HCT116 (cell line): ENCODE results near the gene NCAN. TPM values are rescaled to one million over a fixed set of nuclear protein-coding genes. Genes with fewer than 3 reads are reported as not detected.
"Not testable (repeated sequence)": the region's sequence is repeated elsewhere in the genome, so short reads cannot be mapped to it uniquely, and the experiment has no call there.

ENCODE experiments used
- ATAC-seq: fragments of 200-7000 bp; cut with Tn5 transposase; 2 replicates; pipeline ENCODE4 v1.9.1; 2020; ENCODE audit warnings: mild to moderate bottlenecking, moderate library complexity
- BruUV-seq: library from RNA; stranded (reverse); fragments of 400-500 nt; replicated peaks from 2 replicates; lab custom pipeline; 2021; lab: Mats Ljungman, UMichigan
- CTCF ChIA-PET: fragments of 300-600 bp; sonication (Branson Sonifier 250); formaldehyde crosslinking; loops from one replicate; lab custom pipeline; 2021; ENCODE audit warnings: antibody characterized with exemption; lab: Charles Lee
- POLR2A ChIA-PET: fragments of 300-600, 350-600 bp; sonication (Branson Sonifier 250); formaldehyde crosslinking; loops from one replicate; lab custom pipeline; 2021; ENCODE audit warnings: antibody characterized with exemption; lab: Charles Lee
- RAD21 ChIA-PET, 2 experiments: fragments of 300-600 bp; sonication (Branson Sonifier 250); formaldehyde crosslinking; loops; one replicate each; lab custom pipeline; 2023; ENCODE audit warnings: low total read pairs in 2 of 2; ENCODE audit not compliant: uncharacterized antibody in 2 of 2, unreplicated experiment in 2 of 2, low non-redundant PET in 1 of 2; lab: Charles Lee
- DNase-seq: peaks from one replicate; pipeline ENCODE4 v3.0.0-alpha.2; 2010; ENCODE audit warnings: low read depth, low spot score
- H2AFZ ChIP-seq: fragments of 200-600 bp; shearing (Covaris generic), sonication (generic); 2 replicates; pipeline ENCODE4 v1.6.1; 2017; ENCODE audit warnings: low read depth, mixed run types, mixed read lengths, antibody characterized with exemption, low read length; ENCODE audit not compliant: poor library complexity, severe bottlenecking
- H3K27ac ChIP-seq: 2 replicates; pipeline ENCODE4 v1.5.1; 2012; ENCODE audit warnings: low read depth, low read length
- H3K27me3 ChIP-seq: fragments of 200-600 bp; sonication (generic); 2 replicates; pipeline ENCODE4 v1.6.1; 2016; ENCODE audit warnings: mixed run types, low read length, mixed read lengths; ENCODE audit not compliant: insufficient read depth
- H3K36me3 ChIP-seq, 2 experiments: fragments of 200-500 bp in 1 of 2; fragments of 200-600 bp in 1 of 2; sonication (Bioruptor generic) in 1 of 2; sonication (generic) in 1 of 2; 2 replicates each; pipeline versions ENCODE4 v1.5.1 to v1.6.1; 2014 to 2016; ENCODE audit warnings: low read length in 2 of 2, inconsistent platforms in 1 of 2, mixed read lengths in 1 of 2, mixed run types in 1 of 2; ENCODE audit not compliant: insufficient read depth in 2 of 2, control insufficient read depth in 1 of 2
- H3K4me1 ChIP-seq, 2 experiments: fragments of 200-600 bp in 1 of 2; sonication (generic) in 1 of 2; 2 replicates each; pipeline versions ENCODE4 v1.5.1 to v1.6.1; 2012 to 2017; ENCODE audit warnings: low read length in 2 of 2, inconsistent platforms in 1 of 2, mild to moderate bottlenecking in 1 of 2, mixed read lengths in 1 of 2, mixed run types in 1 of 2, moderate library complexity in 1 of 2; ENCODE audit not compliant: insufficient read depth in 2 of 2, control insufficient read depth in 1 of 2
- H3K4me2 ChIP-seq: fragments of 200-600 bp; sonication (generic); 2 replicates; pipeline ENCODE4 v1.6.1; 2017; ENCODE audit warnings: mixed run types, low read length, mixed read lengths
- H3K4me3 ChIP-seq, 2 experiments: fragments of 200-600 bp in 1 of 2; sonication (generic) in 1 of 2; replicated peaks in 1 of 2; 2 replicates each; pipeline ENCODE4 v1.5.1; 2011 to 2016; ENCODE audit warnings: low read length in 2 of 2, control low read depth in 1 of 2, low read depth in 1 of 2, mild to moderate bottlenecking in 1 of 2, mixed read lengths in 1 of 2, mixed run types in 1 of 2
- H3K79me2 ChIP-seq: fragments of 200-600 bp; sonication (generic); 2 replicates; pipeline ENCODE4 v1.6.1; 2017; ENCODE audit warnings: mild to moderate bottlenecking, mixed run types, low read length, moderate library complexity, mixed read lengths; ENCODE audit not compliant: insufficient read depth
- H3K9ac ChIP-seq: fragments of 200-600 bp; sonication (generic); 2 replicates; pipeline ENCODE4 v1.6.1; 2016; ENCODE audit warnings: low read length, mixed read lengths
- H3K9me2 ChIP-seq: fragments of 200-600 bp; sonication (generic), shearing (Covaris generic); 2 replicates; pipeline ENCODE4 v1.6.1; 2017; ENCODE audit warnings: mixed run types, mild to moderate bottlenecking, moderate library complexity; ENCODE audit not compliant: insufficient read depth
- H3K9me3 ChIP-seq, 2 experiments: fragments of 200-500 bp in 1 of 2; fragments of 200-600 bp in 1 of 2; sonication (Bioruptor generic) in 1 of 2; sonication (generic) in 1 of 2; 2 replicates each; pipeline ENCODE4 v1.6.1; 2014 to 2017; ENCODE audit warnings: low read length in 2 of 2, mixed read lengths in 2 of 2, inconsistent platforms in 1 of 2, low read depth in 1 of 2, mild to moderate bottlenecking in 1 of 2, mixed run types in 1 of 2, moderate library complexity in 1 of 2; ENCODE audit not compliant: control insufficient read depth in 1 of 2, insufficient read depth in 1 of 2
- H4K20me1 ChIP-seq: fragments of 200-600 bp; sonication (generic), shearing (Covaris generic); 2 replicates; pipeline ENCODE4 v1.6.1; 2017; ENCODE audit warnings: mixed run types, mild to moderate bottlenecking, moderate library complexity; ENCODE audit not compliant: insufficient read depth
- CEBPB ChIP-seq: IDR thresholded peaks from 2 replicates; pipeline ENCODE4 v1.6.1; 2012; ENCODE audit warnings: low read depth
- ELF1 ChIP-seq: IDR thresholded peaks from 2 replicates; pipeline ENCODE4 v1.6.1; 2012; ENCODE audit warnings: low read depth, borderline replicate concordance
- EZH2phosphoT487 ChIP-seq: fragments of 200-600 bp; IDR thresholded peaks from 2 replicates; pipeline ENCODE4 v1.6.1; 2018; ENCODE audit warnings: antibody characterized with exemption, borderline replicate concordance
- POLR2A ChIP-seq: IDR thresholded peaks from 2 replicates; pipeline ENCODE4 v1.7.0; 2011; ENCODE audit warnings: borderline replicate concordance; ENCODE audit not compliant: insufficient read depth, insufficient read length; ENCODE audit errors: extremely low read depth
- intact Hi-C: fragments of 100-400 bp; cut with micrococcal nuclease; formaldehyde crosslinking; loops from 2 replicates; pipeline ENCODE4 v1.10.0; 2022
- total RNA-seq: library from RNA; stranded (reverse); gene quantifications from one replicate; pipeline ENCODE4 v1.2.1, GENCODE V29; 2021; ENCODE audit not compliant: unreplicated experiment
- TF ChIP-seq, protein P1 (sequence below): IDR thresholded peaks from 2 replicates; pipeline ENCODE4 v1.6.1; 2012

The NCAN gene
- total RNA-seq, 1 experiment from 2014 or later, result 0.07 TPM

DNA sequence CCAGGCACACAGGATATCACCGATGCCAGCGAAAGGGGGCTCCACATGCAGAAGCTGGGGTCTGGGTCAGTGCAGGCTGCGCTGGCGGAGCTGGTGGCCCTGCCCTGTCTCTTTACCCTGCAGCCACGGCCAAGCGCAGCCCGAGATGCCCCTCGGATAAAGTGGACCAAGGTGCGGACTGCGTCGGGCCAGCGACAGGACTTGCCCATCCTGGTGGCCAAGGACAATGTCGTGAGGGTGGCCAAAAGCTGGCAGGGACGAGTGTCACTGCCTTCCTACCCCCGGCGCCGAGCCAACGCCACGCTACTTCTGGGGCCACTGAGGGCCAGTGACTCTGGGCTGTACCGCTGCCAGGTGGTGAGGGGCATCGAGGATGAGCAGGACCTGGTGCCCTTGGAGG is 7.2 kb downstream of the NCAN start:
- H3K4me2 ChIP-seq, result no peak overlapping the region
- POLR2A ChIA-PET, result no interaction called here
- no peaks in the 10 kb centered on the region for H3K79me2 ChIP-seq
- peaks cover 0 to 1% of the 10 kb centered on the region in 2 experiments; a peak in 1 of 4 replicates for H3K9me3 ChIP-seq
- DNase-seq (no peak), ATAC-seq (no peak)
- H4K20me1 ChIP-seq, result no peaks in the 10 kb centered on the region
- H3K4me3 ChIP-seq, result no peak overlapping the region
- intact Hi-C loops, result no loop called here
- H2AFZ ChIP-seq, result no peak overlapping the region
- RAD21 ChIA-PET, result no interaction called here
- no peaks in the 10 kb centered on the region for H3K36me3 ChIP-seq
- no TSS peak for BruUV-seq
- no peak overlapping the region for H3K27ac ChIP-seq
- no peak for TF ChIP-seq EZH2phosphoT487
- no peak for TF ChIP-seq ELF1
- no peak for TF ChIP-seq CEBPB
- TF ChIP-seq, protein P1, sequence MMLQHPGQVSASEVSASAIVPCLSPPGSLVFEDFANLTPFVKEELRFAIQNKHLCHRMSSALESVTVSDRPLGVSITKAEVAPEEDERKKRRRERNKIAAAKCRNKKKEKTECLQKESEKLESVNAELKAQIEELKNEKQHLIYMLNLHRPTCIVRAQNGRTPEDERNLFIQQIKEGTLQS, result no peak
- TF ChIP-seq POLR2A, result no peak
- H3K4me1 ChIP-seq, result peaks cover 5 to 8% of the 10 kb centered on the region in 2 experiments; a peak in 2 of 4 replicates
- H3K9me2 ChIP-seq, result no peaks in the 10 kb centered on the region
- H3K9ac ChIP-seq, result no peak overlapping the region
- H3K27me3 ChIP-seq, result no peaks in the 10 kb centered on the region
- CTCF ChIA-PET, result no interaction called here

DNA sequence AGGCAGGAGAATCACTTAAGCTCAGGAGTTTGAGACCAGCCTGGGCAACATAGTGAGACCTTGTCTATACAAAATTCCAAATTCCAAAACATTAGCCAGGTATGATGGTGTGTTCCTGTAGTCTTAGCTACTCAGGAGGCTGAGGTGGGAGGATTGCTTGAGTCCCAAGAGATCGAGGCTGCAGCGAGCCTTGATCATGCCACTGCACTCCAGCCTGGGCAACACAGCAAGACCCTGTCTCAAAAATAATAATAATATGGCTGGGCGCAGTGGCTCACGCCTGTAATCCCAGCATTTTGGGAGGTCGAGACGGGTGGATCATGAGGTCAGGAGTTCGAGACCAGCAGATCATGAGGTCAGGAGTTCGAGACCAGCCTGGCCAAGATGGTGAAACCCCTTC is 9.2 kb downstream of the NCAN start:
- H3K27me3 ChIP-seq, RAD21 ChIA-PET, DNase-seq, POLR2A ChIA-PET, H3K4me3 ChIP-seq, BruUV-seq, H2AFZ ChIP-seq, intact Hi-C loops, CTCF ChIA-PET, H4K20me1 ChIP-seq, H3K9me3 ChIP-seq, H3K36me3 ChIP-seq, H3K9me2 ChIP-seq, H3K4me2 ChIP-seq, H3K79me2 ChIP-seq, H3K9ac ChIP-seq, ATAC-seq, H3K27ac ChIP-seq: not testable (repeated sequence)
- peaks cover 13 to 22% of the 10 kb centered on the region in 2 experiments for H3K4me1 ChIP-seq
